A204.1 (cell line): ENCODE data around the gene PITHD1.
A peak's percentile ranks its signal among the peaks of the same experiment; 100 is the strongest.
"Not testable (repeated sequence)": the region's sequence is repeated elsewhere in the genome, so short reads cannot be mapped to it uniquely, and the experiment has no call there.

ENCODE experiments used
- FAIRE-seq: peaks from 2 replicates; lab custom pipeline; 2012; peaks lifted over from hg19 to GRCh38; lab: Jason Lieb, UNC

The PITHD1 gene

GRCh38 chr1:23774174-23774880, 3.9 kb upstream of the PITHD1 start:
- FAIRE-seq = no peak

GRCh38 chr1:23776217-23776616, 2.0 kb upstream of the PITHD1 start:
- FAIRE-seq = no peak

- no peak for FAIRE-seq
These were observed 1.7 kb downstream of the PITHD1 start for GRCh38 chr1:23779826-23780371.

- not testable (repeated sequence) for FAIRE-seq
These were observed 4.9 kb downstream of the PITHD1 start for GRCh38 chr1:23783141-23783540.

- FAIRE-seq = no peak
These were observed 6.6 kb downstream of the PITHD1 start for GRCh38 chr1:23784846-23785245.

- no peak for FAIRE-seq
These were observed 9.5 kb downstream of the PITHD1 start for GRCh38 chr1:23787701-23788100.

GRCh38 chr1:23788695-23789094, 10.5 kb downstream of the PITHD1 start:
- FAIRE-seq = no peak

GRCh38 chr1:23790696-23791515, 12.7 kb downstream of the PITHD1 start, which contains the start of gene LYPLA2:
LYPLA2 (plus strand) TSS chr1:23791145; CDS start chr1:23792683, 1,538 bp downstream.
- FAIRE-seq = peak; percentile 70

GRCh38 chr1:23791516-23792047, 13.4 kb downstream of the PITHD1 start:
- FAIRE-seq = no peak

- FAIRE-seq = no peak
These were observed 14.1 kb downstream of the PITHD1 start for GRCh38 chr1:23792151-23792945.

- no peak for FAIRE-seq
These were observed 15.0 kb downstream of the PITHD1 start for GRCh38 chr1:23793018-23793781.

GRCh38 chr1:23793861-23794731, 15.9 kb downstream of the PITHD1 start:
- no peak for FAIRE-seq

GRCh38 chr1:23794732-23795182, 16.5 kb downstream of the PITHD1 start:
- not testable (repeated sequence) for FAIRE-seq

GRCh38 chr1:23795676-23796465, 17.7 kb downstream of the PITHD1 start:
- FAIRE-seq = no peak

GRCh38 chr1:23796466-23797271, 18.5 kb downstream of the PITHD1 start:
- FAIRE-seq = no peak

- FAIRE-seq = no peak
These were observed 19.5 kb downstream of the PITHD1 start for GRCh38 chr1:23797478-23798448.

GRCh38 chr1:23798662-23799142, 20.5 kb downstream of the PITHD1 start:
- FAIRE-seq = no peak
